HG02943 (cell line): ENCODE measurements around the gene SETD7.

ENCODE experiments used
- ATAC-seq: cut with Tn5 transposase; IDR thresholded peaks from one replicate; pipeline ENCODE4 v1.9.1; 2021; ENCODE audit warnings: mild to moderate bottlenecking, low read depth, moderate library complexity; ENCODE audit not compliant: unreplicated experiment

The SETD7 gene

DNA sequence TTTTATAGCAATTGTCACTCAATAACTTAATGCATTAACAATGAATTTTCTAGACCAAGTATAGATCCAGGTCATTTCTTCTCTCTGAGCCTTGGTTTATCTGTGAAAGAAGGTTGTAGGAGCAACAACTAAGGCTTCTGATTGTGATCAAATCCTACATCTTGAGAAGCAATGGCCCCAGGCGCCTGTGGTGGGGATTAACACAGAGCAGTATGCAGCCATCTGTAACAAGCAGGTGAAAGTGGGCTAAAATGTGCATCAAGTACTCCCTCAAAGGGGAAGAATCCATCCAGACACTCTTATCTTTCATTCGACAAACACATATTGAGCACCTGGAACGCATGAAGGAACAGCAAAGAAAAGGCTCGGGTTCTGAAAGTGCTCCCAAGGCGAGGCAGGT, 19.1 kb upstream of the SETD7 start:
- ATAC-seq: no peak

- no peak for ATAC-seq
These were observed 18.6 kb upstream of the SETD7 start for GRCh38 chr4:139574641-139575040.

GRCh38 chr4:139568206-139568955, 12.4 kb upstream of the SETD7 start:
- ATAC-seq: no peak

DNA sequence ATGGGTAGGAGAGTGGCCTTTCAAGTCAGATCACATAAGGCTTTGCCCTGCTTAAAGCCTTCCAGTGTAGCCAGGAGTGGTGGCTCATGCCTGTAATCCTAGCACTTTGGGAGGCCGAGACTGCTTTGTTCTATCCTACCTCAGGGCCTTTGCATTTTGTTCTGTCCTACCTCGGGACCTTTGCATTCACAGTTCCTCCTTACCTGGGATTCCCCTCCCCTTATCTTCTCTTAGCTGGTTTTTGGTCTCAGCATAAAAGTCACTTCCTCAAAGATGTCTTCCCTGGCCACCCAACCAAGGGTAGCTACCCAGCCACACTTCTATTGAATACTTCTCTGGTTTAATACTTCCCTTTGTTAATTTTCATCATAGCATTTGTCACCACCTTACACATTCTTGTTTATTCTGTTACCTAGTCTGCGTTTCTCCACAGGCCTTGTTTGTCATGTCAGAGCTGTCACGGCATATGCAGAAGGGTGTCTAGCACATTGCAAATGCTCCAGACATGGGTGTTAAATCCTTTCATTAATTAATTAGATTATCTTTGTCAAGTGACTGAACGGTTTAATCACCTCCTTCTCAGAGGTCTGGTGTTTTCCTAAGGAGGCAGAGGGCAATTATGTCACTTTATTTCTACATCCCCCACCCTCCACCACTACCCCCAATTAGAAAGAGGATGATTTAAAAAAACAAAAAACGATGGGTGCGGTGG, 11.3 kb upstream of the SETD7 start:
- ATAC-seq: no peak

GRCh38 chr4:139564502-139564901, 8.5 kb upstream of the SETD7 start:
- no peak for ATAC-seq

DNA sequence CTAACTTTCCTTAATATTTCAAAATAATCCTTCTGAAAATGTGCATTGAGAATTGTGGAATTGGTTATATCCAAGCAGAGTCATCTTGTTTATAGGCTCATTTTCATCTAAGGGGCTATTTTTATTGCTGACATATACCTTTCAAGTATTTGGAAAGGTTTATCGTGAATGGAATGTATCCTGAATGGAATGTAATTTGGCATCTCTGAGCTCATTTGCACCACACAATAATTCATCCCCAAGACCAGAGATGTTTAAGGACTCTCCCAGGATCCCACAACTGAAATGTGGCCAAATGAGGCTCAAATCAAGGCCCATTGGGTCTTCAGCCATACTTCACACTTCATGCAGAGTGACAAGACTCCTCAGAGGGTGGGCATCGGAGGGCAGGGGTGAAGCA, 7.5 kb upstream of the SETD7 start:
- ATAC-seq: no peak

GRCh38 chr4:139562839-139563238, 6.8 kb upstream of the SETD7 start:
- ATAC-seq: no peak

DNA sequence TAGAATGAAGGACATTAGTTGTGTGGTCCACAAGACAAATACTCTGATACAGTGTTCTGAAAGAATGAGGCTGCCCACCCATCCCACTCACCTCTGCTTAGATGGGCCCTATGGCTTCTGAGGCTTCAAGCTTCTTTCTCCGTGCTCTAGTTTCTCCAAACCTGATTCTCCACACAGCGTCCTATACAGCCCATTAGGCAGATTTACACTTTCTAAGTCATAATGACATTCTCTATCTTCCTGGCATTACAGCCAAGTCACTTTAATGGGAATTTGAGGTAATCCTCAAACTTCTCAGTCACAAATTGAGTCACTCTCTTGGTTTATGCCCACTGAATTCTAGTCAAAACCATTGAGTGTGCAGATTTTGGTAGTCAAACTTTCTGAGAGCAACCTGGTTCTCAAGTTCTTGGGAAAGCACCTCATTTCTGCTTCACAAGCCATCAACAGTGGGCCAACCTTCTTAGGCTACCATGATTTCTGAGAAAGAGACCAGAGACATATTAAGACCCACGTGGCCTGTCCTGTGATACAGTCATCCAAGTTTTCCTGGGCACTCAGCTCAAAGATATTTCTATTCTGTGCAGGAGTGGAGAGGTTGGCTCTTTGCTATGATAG, 6.2 kb upstream of the SETD7 start:
- ATAC-seq: no peak

DNA sequence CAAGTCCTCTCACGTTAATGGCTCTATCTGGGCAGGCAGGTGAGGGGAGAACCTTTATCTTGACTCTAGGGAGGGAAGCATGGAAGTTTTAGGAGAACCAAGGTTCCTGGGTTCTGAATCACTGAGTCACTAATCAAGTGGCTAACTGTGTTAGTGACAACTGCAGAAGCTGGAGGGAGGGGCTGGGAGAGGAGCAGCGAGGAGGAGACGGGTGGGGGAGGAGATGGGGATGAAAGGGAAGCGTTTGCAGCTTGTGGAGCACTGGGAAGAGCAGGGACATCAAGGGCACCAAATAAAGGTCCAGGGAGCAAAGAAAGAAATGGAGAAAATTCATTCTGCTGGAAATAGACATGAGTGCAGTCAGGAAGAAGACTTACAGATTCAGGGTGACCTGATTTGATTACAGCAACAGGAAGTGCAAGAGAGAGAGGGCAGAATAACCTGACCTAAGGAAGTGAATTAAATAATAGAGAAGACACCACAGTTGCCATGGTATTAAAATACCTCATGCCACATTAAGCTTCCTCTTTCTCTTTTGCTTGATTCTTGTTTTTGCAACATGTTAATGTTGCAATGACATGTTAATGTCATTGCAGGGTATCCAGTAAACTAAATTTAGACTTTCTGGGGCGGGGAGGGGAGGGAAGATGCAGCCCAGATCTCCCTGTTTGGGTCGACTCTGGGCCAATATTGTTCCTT, 4.5 kb upstream of the SETD7 start:
- no peak for ATAC-seq

DNA sequence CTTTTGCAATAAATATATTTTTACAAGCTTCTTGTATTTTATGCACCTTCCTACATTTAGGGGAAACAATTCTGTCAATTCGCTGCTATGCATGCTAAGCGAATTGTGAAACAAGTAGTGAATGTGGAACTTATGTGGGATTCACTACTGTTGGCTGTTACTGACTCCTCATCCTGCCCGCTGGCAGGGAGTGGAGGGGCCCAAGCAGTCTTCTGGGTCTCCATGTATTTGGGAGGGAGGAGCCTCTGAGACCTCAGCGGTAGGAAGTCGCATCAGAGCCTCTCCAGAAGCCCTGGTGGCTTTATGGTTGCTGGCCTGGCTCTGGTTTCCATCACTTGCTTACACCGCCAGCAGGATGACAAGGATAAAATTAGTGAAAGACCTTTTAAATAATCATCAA, 3.7 kb upstream of the SETD7 start:
- no peak for ATAC-seq

- no peak for ATAC-seq
These were observed 3.1 kb upstream of the SETD7 start for GRCh38 chr4:139559089-139559479.

DNA sequence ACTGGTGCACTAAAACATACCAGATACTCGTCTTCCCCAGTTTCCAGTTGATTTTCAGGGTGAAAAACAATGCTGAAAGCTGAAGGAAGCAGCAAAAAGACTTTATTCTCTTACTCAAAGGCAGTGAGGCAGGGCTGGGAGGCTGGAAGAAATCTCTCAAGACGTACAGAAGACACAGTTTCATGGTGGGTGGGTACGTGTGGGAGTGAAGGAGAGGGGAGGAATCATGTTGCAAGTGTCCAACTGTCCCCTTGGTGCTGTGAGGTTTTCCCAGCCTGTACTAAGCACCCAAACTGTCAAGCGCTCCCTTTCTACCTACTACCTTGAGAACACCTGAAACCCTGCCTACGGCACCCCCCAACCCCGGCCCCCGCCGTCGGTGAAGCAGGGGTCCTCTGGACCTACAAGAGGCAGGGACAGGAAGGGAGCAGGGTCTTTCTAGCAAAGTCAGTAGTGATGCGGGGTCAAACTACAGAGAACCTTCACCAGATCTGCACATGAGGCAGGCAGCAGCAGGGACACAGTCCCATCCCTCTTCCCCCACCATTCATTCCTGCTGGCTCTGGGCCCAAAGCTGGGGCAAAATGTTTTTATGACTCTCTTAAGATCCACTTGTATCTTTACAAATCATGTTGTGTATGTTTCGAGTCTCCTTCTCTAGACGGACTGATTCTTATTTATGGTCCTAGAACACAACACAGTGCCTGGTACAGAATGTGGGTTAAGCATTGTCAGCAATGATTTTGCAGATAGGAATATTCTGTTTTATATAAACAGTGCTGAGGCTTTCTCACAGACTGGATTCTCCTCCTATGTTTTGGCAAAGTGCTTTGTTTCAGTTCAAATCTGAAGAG, 2.4 kb upstream of the SETD7 start:
- ATAC-seq: no peak

DNA sequence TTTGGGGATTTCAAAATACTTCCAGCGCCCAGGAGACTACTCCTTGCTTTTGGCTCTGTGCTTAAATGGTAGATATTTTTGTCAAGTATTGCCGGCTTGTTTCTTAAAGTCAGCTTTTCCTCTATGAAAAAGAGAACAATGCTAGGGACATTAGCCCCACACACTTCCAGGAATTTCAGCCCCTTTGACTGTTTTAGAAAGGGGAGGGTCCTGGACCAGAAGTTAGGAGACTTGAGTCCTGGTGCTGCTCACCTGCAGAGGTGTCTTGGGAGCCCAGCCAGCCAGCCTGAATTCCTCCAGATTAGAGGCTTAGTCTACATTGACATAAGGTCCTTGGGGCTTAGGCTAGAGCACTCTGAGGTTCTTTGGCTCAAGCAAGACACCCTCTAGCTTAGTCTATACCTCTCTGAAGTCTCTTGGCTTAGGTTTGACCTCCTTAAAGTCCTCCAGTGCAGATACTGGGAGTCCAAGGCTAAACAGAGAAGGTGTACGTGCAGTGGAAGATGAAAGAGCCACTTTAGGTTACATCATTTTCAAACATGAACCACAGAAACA, 1.6 kb upstream of the SETD7 start:
- ATAC-seq: no peak

DNA sequence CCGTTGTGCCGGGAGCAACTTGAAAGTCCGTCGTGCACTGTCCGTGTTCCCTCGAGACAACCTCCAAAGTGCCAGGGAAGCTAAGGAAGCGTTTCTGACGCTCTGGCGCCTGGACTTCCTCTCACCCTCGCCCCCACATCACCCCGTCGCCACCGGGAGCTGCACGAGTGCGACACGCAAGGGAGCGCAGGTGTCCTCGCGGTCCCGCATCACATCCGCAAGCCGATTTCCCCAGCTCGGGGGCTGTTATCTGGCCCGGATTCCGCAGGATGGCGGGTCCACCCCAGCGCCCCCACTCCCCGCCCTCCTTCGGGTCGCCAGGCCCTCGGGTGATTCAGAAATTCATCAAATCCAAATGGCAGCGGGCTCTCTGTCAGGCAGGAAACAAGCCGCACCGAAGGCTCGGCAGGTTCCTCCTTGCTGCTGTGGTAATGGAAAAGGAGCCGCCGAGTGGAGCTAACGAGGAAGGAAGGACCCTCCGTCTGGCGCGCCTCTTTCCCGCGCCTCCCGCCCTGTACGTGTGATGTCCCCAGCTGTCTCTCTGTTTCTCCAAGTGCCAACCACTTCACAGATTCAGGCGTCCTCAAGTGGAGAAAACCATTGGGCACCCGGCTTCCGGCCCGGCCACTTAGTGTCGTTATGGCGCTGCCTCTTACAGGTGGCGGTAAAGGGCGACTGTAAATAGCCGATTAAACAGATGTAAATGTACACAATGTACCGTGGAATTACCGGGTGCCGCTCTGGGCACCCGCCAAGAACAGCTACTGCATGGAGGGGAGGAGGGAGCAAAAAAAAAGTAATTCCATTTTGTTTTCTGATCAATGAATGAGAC, 921 bp upstream of the SETD7 start:
- peak; percentile 41 for ATAC-seq

DNA sequence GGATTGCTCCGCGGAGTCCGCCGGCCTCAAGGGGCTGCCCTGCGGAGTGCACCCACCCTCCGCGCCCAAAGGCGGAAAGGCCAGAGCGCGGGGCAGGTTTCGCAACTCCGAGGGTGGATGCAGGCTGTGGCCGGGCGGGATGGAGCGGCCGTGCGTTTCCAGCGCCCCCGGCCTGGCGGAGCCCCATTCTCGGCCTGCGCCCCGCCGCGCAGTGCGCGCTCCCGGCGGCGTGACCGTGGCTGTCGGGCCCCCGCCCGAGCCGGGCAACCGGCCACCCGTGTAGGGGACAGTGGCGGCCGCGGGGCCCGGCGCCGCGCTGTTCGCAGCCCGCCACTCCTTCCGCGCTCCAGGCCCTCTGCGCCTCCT, 331 bp downstream of the SETD7 start:
- peak; percentile 12 for ATAC-seq

DNA sequence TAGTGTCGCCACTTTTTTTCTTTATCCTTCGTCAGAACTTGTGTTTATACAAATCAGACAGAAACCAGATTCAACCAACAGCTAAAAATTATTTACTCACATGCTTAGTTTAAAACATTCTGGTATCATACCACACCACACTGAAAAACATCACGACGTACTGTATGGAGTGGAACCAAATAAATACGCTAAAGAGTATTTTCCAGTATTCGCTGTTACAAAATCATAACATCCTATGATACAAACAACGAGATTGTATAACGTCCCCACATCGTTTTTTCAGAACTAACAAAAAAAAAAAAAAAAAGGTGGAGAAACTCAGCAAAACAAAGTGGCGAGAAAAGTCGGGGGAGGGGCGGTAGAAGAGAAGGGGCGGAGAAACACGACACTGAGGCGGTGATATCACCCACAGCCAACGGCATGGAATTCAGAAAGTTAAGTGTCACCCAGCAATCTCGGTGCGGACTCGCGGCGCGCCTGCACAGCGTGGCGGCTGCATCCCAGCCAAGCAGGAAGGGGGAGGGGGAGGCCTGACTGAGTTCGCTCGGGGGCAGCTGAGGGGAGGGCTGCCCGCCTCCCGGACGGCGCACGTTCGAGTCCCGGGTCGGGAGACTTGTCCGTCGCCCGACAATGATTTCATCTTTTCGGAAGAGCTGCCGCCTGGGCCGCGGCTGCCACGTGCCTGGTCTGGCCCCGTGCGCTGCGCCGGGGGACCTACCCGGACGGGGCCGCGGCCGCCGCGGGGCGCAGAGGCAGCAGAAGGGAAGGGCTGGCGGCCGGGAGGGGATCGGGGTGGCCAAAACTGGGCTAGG, 920 bp downstream of the SETD7 start:
- peak; percentile 42 for ATAC-seq

GRCh38 chr4:139554642-139554892, 1.5 kb downstream of the SETD7 start:
- ATAC-seq: no peak

DNA sequence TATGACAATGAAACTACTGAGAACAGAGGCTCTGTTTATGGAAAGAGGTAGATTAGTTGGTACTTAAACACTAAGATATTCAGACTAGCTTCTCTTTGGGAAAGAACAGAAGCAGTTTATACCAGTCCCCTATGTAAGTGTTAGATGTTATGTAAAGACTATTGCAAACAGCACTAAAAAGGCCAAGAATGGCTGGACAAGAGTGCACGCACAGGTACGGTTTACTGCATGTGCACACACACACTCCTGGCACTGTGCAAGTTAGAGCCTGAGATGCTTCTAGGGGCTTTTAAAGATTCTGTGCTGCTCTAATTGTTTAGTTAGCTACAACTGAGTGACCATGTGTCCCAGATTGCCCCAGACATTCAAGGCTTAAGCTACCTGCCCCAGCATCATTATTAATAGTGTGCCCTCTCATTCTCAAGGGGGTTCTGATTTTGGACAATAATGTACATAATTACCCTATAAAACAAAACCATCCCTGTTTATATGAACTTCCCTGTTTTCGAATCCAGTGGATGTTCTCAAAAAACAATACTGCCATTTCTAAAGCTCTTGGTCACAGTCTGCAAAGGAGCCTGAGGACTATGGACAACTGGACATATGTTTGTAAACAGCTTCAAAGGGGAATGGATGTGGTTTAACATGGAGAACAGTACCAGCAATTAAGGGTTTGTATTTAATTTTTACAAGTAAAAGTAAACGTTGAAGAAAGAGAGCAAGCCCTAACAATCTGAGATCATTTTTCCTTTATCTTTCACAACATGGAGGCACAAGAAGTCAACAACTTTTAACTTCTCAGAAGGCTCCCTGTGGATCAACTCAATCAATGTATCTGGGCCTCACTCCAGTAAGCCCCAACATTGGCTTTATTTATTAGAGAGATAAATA, 2.0 kb downstream of the SETD7 start:
- no peak for ATAC-seq
